ENCODE data around the gene EBPL. TPM values are rescaled to one million over a fixed set of nuclear protein-coding genes. Genes with fewer than 3 reads are reported as not detected.
A peak's percentile ranks its signal among the peaks of the same experiment; 100 is the strongest.

EBPL gene
- total RNA-seq, 4 donors from 2014 or later, result 76.4 to 125 (median 99.4) TPM

GRCh38 chr13:49632156-49632555, 59.1 kb downstream of the EBPL start:
- DNase-seq (ENCODE audit: low spot score in 2 of 2), result no peak

GRCh38 chr13:49630580-49630979, 60.7 kb downstream of the EBPL start:
- TF ChIP-seq POLR2A (IDR thresholded peaks at IDR 0.05), result no peak
- intact Hi-C loops (cut with DNase I; ENCODE audit: low total_unique reads), result no loop called here
- H3K4me3 ChIP-seq (ENCODE audit: low read depth, poor library complexity, severe bottlenecking), result no peak overlapping the region
- WGBS, 2 donors, result 86 to 89% methylated on average over 12 to 14 of the region's 16 CpGs
- DNase-seq (ENCODE audit: low spot score in 2 of 2), result no peak

More at GRCh38 chr13:49632156-49632555, 59.1 kb downstream of the EBPL start:
- intact Hi-C loops (cut with DNase I; ENCODE audit: low total_unique reads), result no loop called here
- WGBS, 2 donors, result 89 to 90% methylated on average over 5 of the region's 5 CpGs
- TF ChIP-seq POLR2A (IDR thresholded peaks at IDR 0.05), result no peak
- TF ChIP-seq, protein P1, sequence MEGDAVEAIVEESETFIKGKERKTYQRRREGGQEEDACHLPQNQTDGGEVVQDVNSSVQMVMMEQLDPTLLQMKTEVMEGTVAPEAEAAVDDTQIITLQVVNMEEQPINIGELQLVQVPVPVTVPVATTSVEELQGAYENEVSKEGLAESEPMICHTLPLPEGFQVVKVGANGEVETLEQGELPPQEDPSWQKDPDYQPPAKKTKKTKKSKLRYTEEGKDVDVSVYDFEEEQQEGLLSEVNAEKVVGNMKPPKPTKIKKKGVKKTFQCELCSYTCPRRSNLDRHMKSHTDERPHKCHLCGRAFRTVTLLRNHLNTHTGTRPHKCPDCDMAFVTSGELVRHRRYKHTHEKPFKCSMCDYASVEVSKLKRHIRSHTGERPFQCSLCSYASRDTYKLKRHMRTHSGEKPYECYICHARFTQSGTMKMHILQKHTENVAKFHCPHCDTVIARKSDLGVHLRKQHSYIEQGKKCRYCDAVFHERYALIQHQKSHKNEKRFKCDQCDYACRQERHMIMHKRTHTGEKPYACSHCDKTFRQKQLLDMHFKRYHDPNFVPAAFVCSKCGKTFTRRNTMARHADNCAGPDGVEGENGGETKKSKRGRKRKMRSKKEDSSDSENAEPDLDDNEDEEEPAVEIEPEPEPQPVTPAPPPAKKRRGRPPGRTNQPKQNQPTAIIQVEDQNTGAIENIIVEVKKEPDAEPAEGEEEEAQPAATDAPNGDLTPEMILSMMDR (IDR thresholded peaks at IDR 0.05), result no peak
- no peak overlapping the region for H3K4me3 ChIP-seq (ENCODE audit: low read depth, poor library complexity, severe bottlenecking)

- no peak for DNase-seq (ENCODE audit: low spot score in 2 of 2)
- TF ChIP-seq POLR2A (IDR thresholded peaks at IDR 0.05), result no peak
- H3K4me3 ChIP-seq (ENCODE audit: low read depth, poor library complexity, severe bottlenecking), result no peak overlapping the region
- intact Hi-C loops (cut with DNase I; ENCODE audit: low total_unique reads), result no loop called here
- 80 to 82% methylated on average over 4 of the region's 4 CpGs for WGBS, 2 donors
Measured at GRCh38 chr13:49629947-49630346, 61.3 kb downstream of the EBPL start.

GRCh38 chr13:49629196-49629938, 61.9 kb downstream of the EBPL start:
- intact Hi-C loops (cut with DNase I; ENCODE audit: low total_unique reads), result no loop called here

GRCh38 chr13:49627831-49628652, 63.2 kb downstream of the EBPL start, which contains the start of gene ARL11:
Gene ARL11 (plus strand): TSS chr13:49628507. CDS start chr13:49630448, 1,941 bp downstream.
- 36 to 38% methylated on average over 17 of the region's 17 CpGs for WGBS, 2 donors

More at GRCh38 chr13:49629196-49629938, 61.9 kb downstream of the EBPL start:
- DNase-seq (ENCODE audit: low spot score in 2 of 2), result no peak
- 79 to 80% methylated on average over 8 of the region's 8 CpGs for WGBS, 2 donors
- no peak overlapping the region for H3K4me3 ChIP-seq (ENCODE audit: low read depth, poor library complexity, severe bottlenecking)
- TF ChIP-seq POLR2A (IDR thresholded peaks at IDR 0.05), result no peak
- TF ChIP-seq, protein P1 (IDR thresholded peaks at IDR 0.05), result no peak

GRCh38 chr13:49625392-49626079, 65.8 kb downstream of the EBPL start:
- intact Hi-C loops (cut with DNase I; ENCODE audit: low total_unique reads), result no loop called here

More at GRCh38 chr13:49627831-49628652, 63.2 kb downstream of the EBPL start, which contains the start of gene ARL11:
- H3K4me3 ChIP-seq (ENCODE audit: low read depth, poor library complexity, severe bottlenecking), result no peak within 1 kb of the TSS
- peak; percentile 54 to 92 for DNase-seq (ENCODE audit: low spot score in 2 of 2)
- TF ChIP-seq, protein P1 (IDR thresholded peaks at IDR 0.05), result no peak
- no peak for TF ChIP-seq POLR2A (IDR thresholded peaks at IDR 0.05)
- intact Hi-C loops (cut with DNase I; ENCODE audit: low total_unique reads), result no loop called here

More at GRCh38 chr13:49625392-49626079, 65.8 kb downstream of the EBPL start:
- TF ChIP-seq, protein P1 (IDR thresholded peaks at IDR 0.05), result no peak
- TF ChIP-seq POLR2A (IDR thresholded peaks at IDR 0.05), result no peak
- WGBS, 2 donors, result 68 to 75% methylated on average over 12 of the region's 12 CpGs
- no peak overlapping the region for H3K4me3 ChIP-seq (ENCODE audit: low read depth, poor library complexity, severe bottlenecking)
- peak; percentile 38 to 88 for DNase-seq (ENCODE audit: low spot score in 2 of 2)

Data from lower leg skin (tissue), 4 donors.